HG03469 (cell line): ENCODE results near the gene MGST2.

Experiments
- ATAC-seq: cut with Tn5 transposase; IDR thresholded peaks from one replicate; pipeline ENCODE4 v1.9.1; 2021; ENCODE audit warnings: mild to moderate bottlenecking, moderate library complexity, moderate number of reproducible peaks; ENCODE audit not compliant: unreplicated experiment

The MGST2 gene

GRCh38 chr4:139643042-139643895, 22.4 kb upstream of the MGST2 start:
- ATAC-seq: no peak

- ATAC-seq: no peak
These were observed 20.2 kb upstream of the MGST2 start for GRCh38 chr4:139645458-139645857.

GRCh38 chr4:139647184-139647583, 18.4 kb upstream of the MGST2 start:
- no peak for ATAC-seq

- ATAC-seq: no peak
These were observed 17.7 kb upstream of the MGST2 start for GRCh38 chr4:139647952-139648351.

GRCh38 chr4:139651282-139652194, 14.1 kb upstream of the MGST2 start:
- peak; percentile 67 for ATAC-seq

- ATAC-seq: no peak
These were observed 11.1 kb upstream of the MGST2 start for GRCh38 chr4:139654516-139654915.

GRCh38 chr4:139655116-139655515, 10.5 kb upstream of the MGST2 start:
- ATAC-seq: peak; percentile 40

GRCh38 chr4:139656614-139657486, 8.8 kb upstream of the MGST2 start:
- ATAC-seq: no peak

- no peak for ATAC-seq
These were observed 7.4 kb upstream of the MGST2 start for GRCh38 chr4:139658185-139658584.

- ATAC-seq: no peak
These were observed 6.8 kb upstream of the MGST2 start for GRCh38 chr4:139658586-139659382.

GRCh38 chr4:139659735-139660424, 5.7 kb upstream of the MGST2 start:
- no peak for ATAC-seq

GRCh38 chr4:139660568-139661043, 5.0 kb upstream of the MGST2 start:
- no peak for ATAC-seq

- no peak for ATAC-seq
These were observed 2.0 kb upstream of the MGST2 start for GRCh38 chr4:139663561-139664138.

GRCh38 chr4:139664442-139664841, 1.2 kb upstream of the MGST2 start:
- ATAC-seq: no peak

- ATAC-seq: no peak
These were observed 435 bp upstream of the MGST2 start for GRCh38 chr4:139665079-139665689.

GRCh38 chr4:139666735-139667281, 1.2 kb downstream of the MGST2 start:
- ATAC-seq: no peak

GRCh38 chr4:139668036-139668435, 2.4 kb downstream of the MGST2 start:
- no peak for ATAC-seq

- ATAC-seq: no peak
These were observed 3.1 kb downstream of the MGST2 start for GRCh38 chr4:139668658-139669201.
